ENCODE results near the gene GALNT4.
A peak's percentile ranks its signal among the peaks of the same experiment; 100 is the strongest.

Gene GALNT4

GRCh38 chr12:89537389-89537788 lies 12.8 kb upstream of the GALNT4 start:
- DNase-seq (ENCODE audit: low read depth in 1 of 2, low spot score in 1 of 2) = no peak

- no peak for DNase-seq (ENCODE audit: low read depth in 1 of 2, low spot score in 1 of 2)
These were observed 5.1 kb upstream of the GALNT4 start for GRCh38 chr12:89529738-89530137.

- no peak for DNase-seq (ENCODE audit: low read depth in 1 of 2, low spot score in 1 of 2)
These were observed 3.8 kb upstream of the GALNT4 start for GRCh38 chr12:89528434-89528833.

- peak; percentile 17 to 45 for DNase-seq (ENCODE audit: low read depth in 1 of 2, low spot score in 1 of 2)
These were observed 1.5 kb upstream of the GALNT4 start, which contains the start of gene POC1B for GRCh38 chr12:89525824-89526770. TSS of gene POC1B (minus strand) at chr12:89526047. CDS start at chr12:89525895, 152 bp downstream.

GRCh38 chr12:89525305-89525823 lies 768 bp upstream of the GALNT4 start:
- DNase-seq (ENCODE audit: low read depth in 1 of 2, low spot score in 1 of 2) = peak; percentile 5 to 28

GRCh38 chr12:89523843-89524540 lies 604 bp downstream of the GALNT4 start:
- no peak for DNase-seq (ENCODE audit: low read depth in 1 of 2, low spot score in 1 of 2)

GRCh38 chr12:89523393-89523792 lies 1.2 kb downstream of the GALNT4 start:
- no peak for DNase-seq (ENCODE audit: low read depth in 1 of 2, low spot score in 1 of 2)

- no peak for DNase-seq (ENCODE audit: low read depth in 1 of 2, low spot score in 1 of 2)
These were observed 3.0 kb downstream of the GALNT4 start for GRCh38 chr12:89521364-89522223.

- DNase-seq (ENCODE audit: low read depth in 1 of 2, low spot score in 1 of 2) = no peak
These were observed 6.9 kb downstream of the GALNT4 start for GRCh38 chr12:89517720-89518119.

GRCh38 chr12:89516633-89517032 lies 8.0 kb downstream of the GALNT4 start:
- DNase-seq (ENCODE audit: low read depth in 1 of 2, low spot score in 1 of 2) = no peak

- DNase-seq (ENCODE audit: low read depth in 1 of 2, low spot score in 1 of 2) = no peak
These were observed 9.8 kb downstream of the GALNT4 start for GRCh38 chr12:89514751-89515150.

- DNase-seq (ENCODE audit: low read depth in 1 of 2, low spot score in 1 of 2) = no peak
These were observed 11.1 kb downstream of the GALNT4 start for GRCh38 chr12:89513544-89513943.

- no peak for DNase-seq (ENCODE audit: low read depth in 1 of 2, low spot score in 1 of 2)
These were observed 17.4 kb downstream of the GALNT4 start for GRCh38 chr12:89507015-89507824.

GRCh38 chr12:89506050-89506449 lies 18.5 kb downstream of the GALNT4 start:
- no peak for DNase-seq (ENCODE audit: low read depth in 1 of 2, low spot score in 1 of 2)

- DNase-seq (ENCODE audit: low read depth in 1 of 2, low spot score in 1 of 2) = no peak
These were observed 19.8 kb downstream of the GALNT4 start for GRCh38 chr12:89504560-89505346.

- no peak for DNase-seq (ENCODE audit: low read depth in 1 of 2, low spot score in 1 of 2)
These were observed 22.8 kb downstream of the GALNT4 start for GRCh38 chr12:89501793-89502192.

GRCh38 chr12:89499857-89500256 lies 24.7 kb downstream of the GALNT4 start:
- no peak for DNase-seq (ENCODE audit: low read depth in 1 of 2, low spot score in 1 of 2)

- no peak for DNase-seq (ENCODE audit: low read depth in 1 of 2, low spot score in 1 of 2)
These were observed 27.1 kb downstream of the GALNT4 start for GRCh38 chr12:89497467-89497866.

- no peak for DNase-seq (ENCODE audit: low read depth in 1 of 2, low spot score in 1 of 2)
These were observed 27.6 kb downstream of the GALNT4 start for GRCh38 chr12:89497005-89497404.

Data from activated T-helper 1 cell treated with anti-CD3 and anti-CD28 coated beads, Interleukin-2, amount 50 U/mL, for 16 hours (primary cell).